HepG2 (cell line): ENCODE results near the gene FAM171A2. TPM values are rescaled to one million over a fixed set of nuclear protein-coding genes. Genes with fewer than 3 reads are reported as not detected.

Experiments
- ATAC-seq: fragments of 200-7000 bp; cut with Tn5 transposase; 3 replicates; pipeline ENCODE4 v1.9.1; 2020; ENCODE audit warnings: mild to moderate bottlenecking, moderate library complexity
- BruUV-seq: library from RNA; stranded (reverse); fragments of 400-500 nt; replicated peaks from 2 replicates; lab custom pipeline; 2021; lab: Mats Ljungman, UMichigan
- CTCF ChIA-PET: fragments of 300-600 bp; formaldehyde crosslinking; extraction: SDS; loops from one replicate; lab custom pipeline; 2021; ENCODE audit warnings: low total read pairs, inconsistent platforms, low intra/inter-chr PET ratio; lab: Yijun Ruan, JAX
- POLR2A ChIA-PET: fragments of 350-600 bp; sonication (Branson Sonifier 250); formaldehyde crosslinking; loops from one replicate; lab custom pipeline; 2020; ENCODE audit warnings: antibody characterized with exemption, inconsistent platforms; lab: Yijun Ruan, JAX
- DNase-seq: peaks from one replicate; pipeline ENCODE4 v3.0.0-alpha.2; 2015; ENCODE audit warnings: low spot score
- FAIRE-seq: peaks from 3 replicates; lab custom pipeline; 2011; peaks lifted over from hg19 to GRCh38; lab: Jason Lieb, UNC
- H2AFZ ChIP-seq: one replicate; pipeline ENCODE4 v1.6.1; 2011; ENCODE audit warnings: low read length, inconsistent platforms
- H3K27ac ChIP-seq: fragments of 300-600 bp; 3 replicates; pipeline ENCODE4 v1.8.0; 2011; ENCODE audit warnings: mixed run types, mild to moderate bottlenecking, mixed read lengths, low read length, inconsistent platforms; ENCODE audit not compliant: insufficient read depth; ENCODE audit errors: extremely low read length
- H3K27me3 ChIP-seq, 2 experiments: fragments of 200-600 bp in 1 of 2; 2 replicates in 1 of 2; 3 replicates in 1 of 2; pipeline versions ENCODE4 v1.6.0 to v1.8.0; 2011; ENCODE audit warnings: low read length in 2 of 2, mild to moderate bottlenecking in 2 of 2, moderate library complexity in 2 of 2, inconsistent platforms in 1 of 2; ENCODE audit not compliant: insufficient read depth in 2 of 2, control insufficient read depth in 1 of 2
- H3K36me3 ChIP-seq, 2 experiments: fragments of 200-600 bp in 1 of 2; replicated peaks in 1 of 2; 2 replicates in 1 of 2; 3 replicates in 1 of 2; pipeline versions ENCODE4 v1.5.1 to v1.8.0; 2011; ENCODE audit warnings: low read length in 2 of 2, inconsistent platforms in 1 of 2; ENCODE audit not compliant: insufficient read depth in 2 of 2, control insufficient read depth in 1 of 2
- H3K4me1 ChIP-seq: 2 replicates; pipeline ENCODE4 v1.5.1; 2012; ENCODE audit warnings: low read length, inconsistent platforms; ENCODE audit not compliant: insufficient read depth
- H3K4me2 ChIP-seq: 2 replicates; pipeline ENCODE4 v1.6.0; 2011; ENCODE audit warnings: low read depth, low read length, inconsistent platforms
- H3K4me3 ChIP-seq, 3 experiments: fragments of 200-600 bp in 1 of 3; sonication (generic), shearing (Covaris generic) in 1 of 3; replicated peaks in 1 of 3; 2 replicates each; pipeline ENCODE4 v1.5.1; 2011 to 2016; ENCODE audit warnings: low read length in 3 of 3, inconsistent platforms in 2 of 3, low read depth in 2 of 3, mild to moderate bottlenecking in 2 of 3, control low read depth in 1 of 3, mixed read lengths in 1 of 3; ENCODE audit not compliant: insufficient read depth in 1 of 3
- H3K79me2 ChIP-seq: one replicate; pipeline ENCODE4 v1.6.1; 2011; ENCODE audit warnings: low read length, inconsistent platforms; ENCODE audit not compliant: insufficient read depth
- H3K9ac ChIP-seq: 2 replicates; pipeline ENCODE4 v1.6.0; 2011; ENCODE audit warnings: mild to moderate bottlenecking, low read depth, low read length, inconsistent platforms; ENCODE audit not compliant: insufficient read depth
- H3K9me3 ChIP-seq: 2 replicates; pipeline ENCODE4 v1.5.1; 2012; ENCODE audit warnings: mild to moderate bottlenecking, low read length
- H4K20me1 ChIP-seq: 2 replicates; pipeline ENCODE4 v1.6.0; 2011; ENCODE audit warnings: inconsistent platforms, mild to moderate bottlenecking, low read length, moderate library complexity; ENCODE audit not compliant: insufficient read depth
- CTCF ChIP-seq: sonication (generic); formaldehyde crosslinking; IDR thresholded peaks from 2 replicates; pipeline ENCODE4 v1.5.0; 2020; ENCODE audit warnings: mild to moderate bottlenecking, missing genetic modification reagents, moderate library complexity
- GFI1 ChIP-seq: sonication (generic); formaldehyde crosslinking; IDR thresholded peaks from 2 replicates; pipeline ENCODE4 v1.5.0; 2020; ENCODE audit warnings: missing genetic modification reagents, mild to moderate bottlenecking, borderline replicate concordance
- GMEB1 ChIP-seq: sonication (generic); formaldehyde crosslinking; IDR thresholded peaks from 2 replicates; pipeline ENCODE4 v1.5.1; 2020; ENCODE audit warnings: missing genetic modification reagents, mild to moderate bottlenecking, borderline replicate concordance
- IKZF4 ChIP-seq: sonication (generic); formaldehyde crosslinking; IDR thresholded peaks from 2 replicates; pipeline ENCODE4 v1.5.1; 2020; ENCODE audit warnings: borderline replicate concordance, mild to moderate bottlenecking, low read depth, missing genetic modification reagents; ENCODE audit errors: not compliant biosample characterization
- KAT7 ChIP-seq: IDR thresholded peaks from 2 replicates; pipeline ENCODE4 v1.6.1; 2018; ENCODE audit warnings: borderline replicate concordance, missing compliant biosample characterization
- KDM4B ChIP-seq: sonication (generic); formaldehyde crosslinking; IDR thresholded peaks from 2 replicates; pipeline ENCODE4 v1.4.0; 2020; ENCODE audit warnings: missing genetic modification reagents
- MYPOP ChIP-seq: sonication (generic); formaldehyde crosslinking; IDR thresholded peaks from 2 replicates; pipeline ENCODE4 v1.8.1; 2023; ENCODE audit warnings: mild to moderate bottlenecking, moderate library complexity, missing genetic modification reagents
- PATZ1 ChIP-seq: sonication (generic); formaldehyde crosslinking; IDR thresholded peaks from 2 replicates; pipeline ENCODE4 v1.4.0; 2020; ENCODE audit warnings: missing genetic modification reagents
- PLRG1 ChIP-seq: fragments of 450-650 bp; conservative IDR thresholded peaks from 2 replicates; pipeline ENCODE4 v1.6.1; 2016
- ZBTB25 ChIP-seq: IDR thresholded peaks from 2 replicates; pipeline ENCODE4 v1.6.1; 2018; ENCODE audit warnings: missing genetic modification reagents
- ZNF337 ChIP-seq: sonication (generic); formaldehyde crosslinking; IDR thresholded peaks from 2 replicates; pipeline ENCODE4 v1.5.1; 2020; ENCODE audit warnings: missing genetic modification reagents, low read depth, mild to moderate bottlenecking, borderline replicate concordance
- ZNF572 ChIP-seq: sonication (generic); formaldehyde crosslinking; IDR thresholded peaks from 2 replicates; pipeline ENCODE4 v1.5.1; 2020; ENCODE audit warnings: mild to moderate bottlenecking, missing genetic modification reagents
- ZNF781 ChIP-seq: sonication (generic); formaldehyde crosslinking; IDR thresholded peaks from 2 replicates; pipeline ENCODE4 v1.5.1; 2020; ENCODE audit warnings: borderline replicate concordance, mild to moderate bottlenecking, missing genetic modification reagents; ENCODE audit errors: not compliant biosample characterization
- whole genome bisulfite sequencing: methylation state at CpG from one replicate; pipeline ENCODE4 v1.1.6; 2017; ENCODE audit warnings: low lambda C conversion rate; 5-methylcytosine and 5-hydroxymethylcytosine counted together
- in situ Hi-C: cut with HindIII; loops from 2 replicates; pipeline ENCODE4 v1.10.0; 2017; ENCODE audit warnings: low pct_unique_long_range_greater_than_20kb; ENCODE audit not compliant: extremely low pct_ligation_motif_present
- intact Hi-C: fragments of 100-400 bp; cut with micrococcal nuclease; formaldehyde crosslinking; loops from one replicate; pipeline ENCODE4 v1.10.0; 2022; ENCODE audit not compliant: unreplicated experiment
- polyA plus RNA-seq, 8 experiments: library from polyadenylated mRNA; depleted of rRNA in 3 of 8; stranded (reverse) in 7 of 8; unstranded in 1 of 8; fragments of >200 nt; fragmentation: Illumina TruSeq in 4 of 8; extraction: Trizol in 4 of 8; gene quantifications; 2 replicates each; pipeline versions ENCODE4 v1.2.1 to v1.2.3, GENCODE V29; 2011 to 2016; ENCODE audit warnings: low read depth in 4 of 8, missing spikeins in 1 of 8, mixed read lengths in 1 of 8; ENCODE audit not compliant: insufficient read depth in 1 of 8
- total RNA-seq, 5 experiments: library from RNA; depleted of rRNA; stranded (reverse); fragments of >200 nt; fragmentation: Illumina TruSeq; extraction: Trizol; gene quantifications; 2 replicates each; pipeline ENCODE4 v1.2.3, GENCODE V29; 2016; ENCODE audit warnings: low read depth in 1 of 5

Gene FAM171A2
- total and polyA plus RNA-seq, 2 of the 13 experiments (the other 11 are each of a cell fraction or from before 2014, with no cell fraction given), result 1.8 to 3.6 TPM

- Histone ChIP-seq H3K9me3 (no peaks in the 10 kb centered on the region), H3K27ac (peak overlapping the region; percentile 61), H4K20me1 (no peaks in the 10 kb centered on the region), H3K4me1 (peaks cover 52% of the 10 kb centered on the region), H3K4me2 (peak overlapping the region; percentile 97), H2AFZ (no peak overlapping the region), H3K79me2 (peaks cover 14% of the 10 kb centered on the region), H3K4me3 (peak overlapping the region; percentile 78 to 97 (median 91)), H3K36me3 (peaks cover 19 to 33% of the 10 kb centered on the region in 2 experiments; a peak in 4 of 5 replicates), H3K9ac (peak overlapping the region; percentile 90), H3K27me3 (no peaks in the 10 kb centered on the region; a peak in 3 of 5 replicates)
- DNase-seq, result no peak
- intact Hi-C loops, result loop anchor here (2.0 to 10.0 kb wide), 2 partner anchors 49 to 105 kb away; partner anchors contain the start of gene UBTF
- no TSS peak for BruUV-seq
- in situ Hi-C loops, result no loop called here
- peak; percentile 22 for ATAC-seq
- ChIA-PET CTCF (no interaction called here), POLR2A (interaction anchor here (1.1 to 1.9 kb wide), 6 partner anchors 11 to 137 kb away, joined by 5 to 8 read pairs (median 6); partner anchors contain the start of genes ATXN7L3, GRN, TMUB2 and UBTF)
- 0% methylated on average over 12 of the region's 38 CpGs for WGBS
- FAIRE-seq, result no peak
- peak; percentile 87 for TF ChIP-seq ZNF781 (CRISPR knock-in tag)
- no peak for TF ChIP-seq ZNF337 (CRISPR knock-in tag)
- peak; percentile 16 for TF ChIP-seq IKZF4
- no peak for TF ChIP-seq KAT7 (CRISPR knock-in tag)
- no peak for TF ChIP-seq PLRG1
- TF ChIP-seq KDM4B (CRISPR knock-in tag), result peak; percentile 74; the same call in 1 of the 2 replicates
- TF ChIP-seq GFI1 (CRISPR knock-in tag), result 0 out of 2 replicates have a peak, but pooled peaks have one; percentile 44
- peak; percentile 38 for TF ChIP-seq MYPOP (CRISPR knock-in tag)
- TF ChIP-seq GMEB1 (CRISPR knock-in tag), result peak; percentile 7; the same call in 1 of the 2 replicates
- TF ChIP-seq PATZ1 (CRISPR knock-in tag), result peak; percentile 58
- TF ChIP-seq CTCF (CRISPR knock-in tag), result 0 out of 2 replicates have a peak, but pooled peaks have one; percentile 3
- peak; percentile 92 for TF ChIP-seq ZNF572 (CRISPR knock-in tag)
- TF ChIP-seq ZBTB25 (CRISPR knock-in tag), result 0 out of 2 replicates have a peak, but pooled peaks have one; percentile 10
Measured at GRCh38 chr17:44324092-44324570, 39.5 kb downstream of the FAM171A2 start.
